HEK293T (cell line): ENCODE data around the gene BAIAP2L2.

Source experiments
- ARNT ChIP-seq: fragments of 450-650 bp; IDR thresholded peaks from 2 replicates; pipeline ENCODE4 v1.6.1; 2017; ENCODE audit warnings: mild to moderate bottlenecking
- BHLHE40 ChIP-seq: fragments of 450-650 bp; IDR thresholded peaks from 2 replicates; pipeline ENCODE4 v1.6.1; 2016; ENCODE audit warnings: mild to moderate bottlenecking, moderate library complexity, borderline replicate concordance
- CTBP1 ChIP-seq: fragments of 450-650 bp; IDR thresholded peaks from 2 replicates; pipeline ENCODE4 v1.6.1; 2016; ENCODE audit warnings: borderline replicate concordance
- ELF4 ChIP-seq: fragments of 450-650 bp; IDR thresholded peaks from 2 replicates; pipeline ENCODE4 v1.6.1; 2017; ENCODE audit warnings: antibody characterized with exemption
- FOXA1 ChIP-seq: fragments of 450-650 bp; IDR thresholded peaks from 2 replicates; pipeline ENCODE4 v1.6.1; 2016; ENCODE audit warnings: mild to moderate bottlenecking
- FOXK2 ChIP-seq: fragments of 450-650 bp; IDR thresholded peaks from 2 replicates; pipeline ENCODE4 v1.6.1; 2016; ENCODE audit warnings: mild to moderate bottlenecking
- FOXM1 ChIP-seq: fragments of 450-650 bp; IDR thresholded peaks from 2 replicates; pipeline ENCODE4 v1.6.1; 2017; ENCODE audit warnings: mild to moderate bottlenecking, borderline replicate concordance
- SP1 ChIP-seq: fragments of 450-650 bp; IDR thresholded peaks from 2 replicates; pipeline ENCODE4 v1.6.1; 2017
- SUZ12 ChIP-seq: fragments of 450-650 bp; IDR thresholded peaks from 2 replicates; pipeline ENCODE4 v1.6.1; 2016; ENCODE audit warnings: mild to moderate bottlenecking
- TARDBP ChIP-seq: fragments of 450-650 bp; IDR thresholded peaks from 2 replicates; pipeline ENCODE4 v1.6.1; 2016
- ZNF384 ChIP-seq: fragments of 450-650 bp; IDR thresholded peaks from 2 replicates; pipeline ENCODE4 v1.6.1; 2016

- TF ChIP-seq BHLHE40, result no peak
- no peak for TF ChIP-seq TARDBP
- TF ChIP-seq SUZ12, result no peak
- no peak for TF ChIP-seq SP1
- no peak for TF ChIP-seq CTBP1
- no peak for TF ChIP-seq ZNF384
- TF ChIP-seq FOXK2, result no peak
- no peak for TF ChIP-seq ARNT
- no peak for TF ChIP-seq FOXM1
- no peak for TF ChIP-seq FOXA1
- TF ChIP-seq ELF4, result no peak
Observed at GRCh38 chr22:38040953-38041759, 69.3 kb downstream of the BAIAP2L2 start.
